GM20431 (cell line): ENCODE data around the gene TP53BP1.

Experiments
- in situ Hi-C: fragments of 300-500 bp; cut with MseI, MboI; formaldehyde crosslinking; loops from one replicate; pipeline ENCODE4 v1.15.0; 2020; ENCODE audit warnings: low sequenced_read_pairs; ENCODE audit not compliant: unreplicated experiment

Gene TP53BP1

GRCh38 chr15:43521419-43521818 lies 28.5 kb upstream of the TP53BP1 start:
- in situ Hi-C loops = no loop called here

- in situ Hi-C loops = no loop called here
Observed at GRCh38 chr15:43520138-43520537, 27.2 kb upstream of the TP53BP1 start.

- in situ Hi-C loops = no loop called here
Observed at GRCh38 chr15:43519196-43519595, 26.2 kb upstream of the TP53BP1 start.

GRCh38 chr15:43518197-43518761 lies 25.3 kb upstream of the TP53BP1 start:
- in situ Hi-C loops = no loop called here

GRCh38 chr15:43517354-43518196 lies 24.6 kb upstream of the TP53BP1 start, which contains the start of gene MAP1A:
Gene MAP1A (plus strand): TSS chr15:43517608. CDS start chr15:43521474, 3,866 bp downstream.
- in situ Hi-C loops = no loop called here

- in situ Hi-C loops = no loop called here
Observed at GRCh38 chr15:43516801-43517353, 23.9 kb upstream of the TP53BP1 start.

- in situ Hi-C loops = no loop called here
Observed at GRCh38 chr15:43516185-43516584, 23.2 kb upstream of the TP53BP1 start.

GRCh38 chr15:43515741-43516140 lies 22.8 kb upstream of the TP53BP1 start:
- in situ Hi-C loops = no loop called here

GRCh38 chr15:43514241-43515057 lies 21.5 kb upstream of the TP53BP1 start:
- in situ Hi-C loops = no loop called here

GRCh38 chr15:43513550-43513949 lies 20.6 kb upstream of the TP53BP1 start:
- in situ Hi-C loops = no loop called here

- in situ Hi-C loops = no loop called here
Observed at GRCh38 chr15:43511012-43511885, 18.3 kb upstream of the TP53BP1 start.

- in situ Hi-C loops = no loop called here
Observed at GRCh38 chr15:43510200-43511011, 17.4 kb upstream of the TP53BP1 start.

GRCh38 chr15:43509660-43510199 lies 16.8 kb upstream of the TP53BP1 start:
- in situ Hi-C loops = no loop called here

- in situ Hi-C loops = no loop called here
Observed at GRCh38 chr15:43508991-43509659, 16.2 kb upstream of the TP53BP1 start.

GRCh38 chr15:43508421-43508820 lies 15.5 kb upstream of the TP53BP1 start:
- in situ Hi-C loops = no loop called here

GRCh38 chr15:43505738-43506137 lies 12.8 kb upstream of the TP53BP1 start:
- in situ Hi-C loops = no loop called here

GRCh38 chr15:43499635-43500034 lies 6.7 kb upstream of the TP53BP1 start:
- in situ Hi-C loops = no loop called here

- in situ Hi-C loops = no loop called here
Observed at GRCh38 chr15:43498990-43499389, 6.0 kb upstream of the TP53BP1 start.
